Right lobe of liver (tissue), 4 donors: ENCODE results near the gene ZNF385A.

Experiments
- POLR2A ChIP-seq: fragments of 450-650 bp; IDR thresholded peaks from one replicate; pipeline ENCODE4 v1.6.1; 2017; ENCODE audit warnings: antibody characterized with exemption, mild to moderate bottlenecking
- TF ChIP-seq, protein P1 (sequence below), 4 donors: fragments of 200-600 bp in 3 of 4; fragments of 450-650 bp in 1 of 4; IDR thresholded peaks; one replicate each; pipeline versions ENCODE4 v1.5.1 to v1.8.0; 2016 to 2022; ENCODE audit warnings: antibody characterized with exemption in 4 of 4, mild to moderate bottlenecking in 2 of 4
- donor health status: DM: no; HTN: no; CAD: no.
- donor health status: DM: no; HTN: no; CAD: no.
- donor health status: DM: no; HTN: yes; CAD: no.

DNA sequence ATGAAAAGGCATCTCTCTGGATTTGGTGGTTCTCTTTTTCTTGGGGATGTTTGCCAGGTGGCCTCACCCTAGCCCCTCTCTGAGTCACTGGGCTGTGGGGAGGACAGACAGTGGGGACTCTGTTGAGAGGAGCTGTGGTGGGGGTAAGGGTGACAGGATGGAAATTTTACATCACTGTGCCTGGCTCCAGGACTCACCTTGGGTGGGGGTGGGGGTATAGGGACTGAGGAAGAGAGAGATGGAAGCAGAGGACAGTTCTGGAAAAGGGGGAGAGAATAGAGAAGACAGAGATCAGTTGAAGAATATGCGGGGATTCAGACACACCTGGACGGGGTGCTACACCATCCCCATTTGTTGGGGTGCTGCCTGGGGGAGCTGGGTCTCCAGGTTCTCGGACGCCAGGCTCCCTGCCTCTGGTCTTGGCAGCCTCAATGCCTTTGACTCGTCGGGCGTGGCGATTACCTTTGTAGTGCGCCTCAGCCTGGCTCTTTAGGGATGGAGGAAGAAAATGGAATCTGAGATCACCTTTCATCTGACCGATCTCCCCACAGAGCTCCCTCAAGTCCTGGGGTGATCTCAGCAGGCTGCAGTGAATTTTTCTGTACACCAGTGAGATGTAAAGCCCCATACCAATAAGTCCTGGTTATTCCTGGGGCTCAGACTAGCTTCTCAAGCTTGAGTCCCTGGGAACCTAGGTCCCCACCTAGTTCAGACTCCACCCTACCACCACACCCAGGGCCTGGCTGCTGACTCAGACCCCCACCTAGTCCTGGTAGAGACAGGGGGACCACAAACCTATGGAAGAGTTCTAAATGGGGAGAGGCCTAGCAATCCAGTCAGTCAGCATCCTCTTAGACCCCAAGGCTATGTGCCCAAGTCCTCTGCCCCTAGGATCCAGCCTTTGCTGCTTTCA lies 10.6 kb downstream of the ZNF385A start:
- TF ChIP-seq, protein P1, sequence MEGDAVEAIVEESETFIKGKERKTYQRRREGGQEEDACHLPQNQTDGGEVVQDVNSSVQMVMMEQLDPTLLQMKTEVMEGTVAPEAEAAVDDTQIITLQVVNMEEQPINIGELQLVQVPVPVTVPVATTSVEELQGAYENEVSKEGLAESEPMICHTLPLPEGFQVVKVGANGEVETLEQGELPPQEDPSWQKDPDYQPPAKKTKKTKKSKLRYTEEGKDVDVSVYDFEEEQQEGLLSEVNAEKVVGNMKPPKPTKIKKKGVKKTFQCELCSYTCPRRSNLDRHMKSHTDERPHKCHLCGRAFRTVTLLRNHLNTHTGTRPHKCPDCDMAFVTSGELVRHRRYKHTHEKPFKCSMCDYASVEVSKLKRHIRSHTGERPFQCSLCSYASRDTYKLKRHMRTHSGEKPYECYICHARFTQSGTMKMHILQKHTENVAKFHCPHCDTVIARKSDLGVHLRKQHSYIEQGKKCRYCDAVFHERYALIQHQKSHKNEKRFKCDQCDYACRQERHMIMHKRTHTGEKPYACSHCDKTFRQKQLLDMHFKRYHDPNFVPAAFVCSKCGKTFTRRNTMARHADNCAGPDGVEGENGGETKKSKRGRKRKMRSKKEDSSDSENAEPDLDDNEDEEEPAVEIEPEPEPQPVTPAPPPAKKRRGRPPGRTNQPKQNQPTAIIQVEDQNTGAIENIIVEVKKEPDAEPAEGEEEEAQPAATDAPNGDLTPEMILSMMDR (IDR thresholded peaks at IDR 0.05) = no peak
- no peak for TF ChIP-seq POLR2A
